Measurements from ENCODE around the gene HACD2. TPM values are rescaled to one million over a fixed set of nuclear protein-coding genes. Genes with fewer than 3 reads are reported as not detected.

The HACD2 gene
- total and polyA plus RNA-seq, 2 donors, result 15.0 to 38.3 TPM

- DNase-seq (ENCODE audit: extremely low spot score), result no peak
- H3K36me3 ChIP-seq (ENCODE audit: insufficient read depth), result no peaks in the 10 kb centered on the region
- no peak overlapping the region for H3K27ac ChIP-seq (ENCODE audit: low read depth)
- no peak overlapping the region for H3K4me3 ChIP-seq (ENCODE audit: low read depth, low read length)
- H3K4me1 ChIP-seq (ENCODE audit: insufficient read depth), result no peaks in the 10 kb centered on the region
- 36% methylated on average over 8 of the region's 8 CpGs for WGBS
Measured at GRCh38 chr3:123459862-123460261, 125.0 kb downstream of the HACD2 start.

- H3K36me3 ChIP-seq (ENCODE audit: insufficient read depth), result no peaks in the 10 kb centered on the region
- no peak overlapping the region for H3K27ac ChIP-seq (ENCODE audit: low read depth)
- no peaks in the 10 kb centered on the region for H3K4me1 ChIP-seq (ENCODE audit: insufficient read depth)
- no peak for DNase-seq (ENCODE audit: extremely low spot score)
- no peak overlapping the region for H3K4me3 ChIP-seq (ENCODE audit: low read depth, low read length)
- 80% methylated on average over 5 of the region's 5 CpGs for WGBS
Measured at GRCh38 chr3:123458255-123458654, 126.6 kb downstream of the HACD2 start.

GRCh38 chr3:123457841-123458240 lies 127.0 kb downstream of the HACD2 start:
- Histone ChIP-seq H3K4me1 (ENCODE audit: insufficient read depth) (no peaks in the 10 kb centered on the region), H3K4me3 (ENCODE audit: low read depth, low read length) (no peak overlapping the region), H3K36me3 (ENCODE audit: insufficient read depth) (no peaks in the 10 kb centered on the region), H3K27ac (ENCODE audit: low read depth) (no peak overlapping the region)
- WGBS, result 96% methylated on average over 1 of the region's 1 CpG
- DNase-seq (ENCODE audit: extremely low spot score), result no peak

DNA sequence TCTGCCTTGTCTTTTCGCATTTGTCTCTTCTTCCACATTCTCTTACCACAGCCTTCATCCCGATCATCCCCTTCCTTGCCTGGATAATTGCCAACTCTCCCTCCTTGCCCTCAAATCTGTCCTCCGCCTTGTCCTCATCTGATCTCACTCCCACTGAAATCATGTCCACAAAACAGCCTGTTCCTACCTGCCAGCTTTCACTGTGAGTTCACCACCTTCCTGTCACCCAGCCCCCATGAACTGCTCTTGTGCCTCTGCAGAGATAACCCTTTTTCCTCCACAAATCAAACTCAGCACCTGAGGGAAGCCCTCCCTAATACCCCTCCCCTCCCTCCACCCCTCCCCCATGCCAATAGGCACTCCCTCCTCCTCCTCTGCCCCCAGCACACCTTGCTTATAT lies 131.2 kb downstream of the HACD2 start:
- WGBS, result 40% methylated on average over 3 of the region's 3 CpGs
- Histone ChIP-seq H3K36me3 (ENCODE audit: insufficient read depth) (no peaks in the 10 kb centered on the region), H3K4me1 (ENCODE audit: insufficient read depth) (no peaks in the 10 kb centered on the region), H3K4me3 (ENCODE audit: low read depth, low read length) (no peak overlapping the region), H3K27ac (ENCODE audit: low read depth) (no peak overlapping the region)
- DNase-seq (ENCODE audit: extremely low spot score), result no peak

- DNase-seq (ENCODE audit: extremely low spot score), result no peak
- H3K4me1 ChIP-seq (ENCODE audit: insufficient read depth), result no peaks in the 10 kb centered on the region
- WGBS, result 61% methylated on average over 4 of the region's 4 CpGs
- H3K36me3 ChIP-seq (ENCODE audit: insufficient read depth), result no peaks in the 10 kb centered on the region
- no peak overlapping the region for H3K4me3 ChIP-seq (ENCODE audit: low read depth, low read length)
- H3K27ac ChIP-seq (ENCODE audit: low read depth), result no peak overlapping the region
Measured at GRCh38 chr3:123451186-123451585, 133.7 kb downstream of the HACD2 start.

DNA sequence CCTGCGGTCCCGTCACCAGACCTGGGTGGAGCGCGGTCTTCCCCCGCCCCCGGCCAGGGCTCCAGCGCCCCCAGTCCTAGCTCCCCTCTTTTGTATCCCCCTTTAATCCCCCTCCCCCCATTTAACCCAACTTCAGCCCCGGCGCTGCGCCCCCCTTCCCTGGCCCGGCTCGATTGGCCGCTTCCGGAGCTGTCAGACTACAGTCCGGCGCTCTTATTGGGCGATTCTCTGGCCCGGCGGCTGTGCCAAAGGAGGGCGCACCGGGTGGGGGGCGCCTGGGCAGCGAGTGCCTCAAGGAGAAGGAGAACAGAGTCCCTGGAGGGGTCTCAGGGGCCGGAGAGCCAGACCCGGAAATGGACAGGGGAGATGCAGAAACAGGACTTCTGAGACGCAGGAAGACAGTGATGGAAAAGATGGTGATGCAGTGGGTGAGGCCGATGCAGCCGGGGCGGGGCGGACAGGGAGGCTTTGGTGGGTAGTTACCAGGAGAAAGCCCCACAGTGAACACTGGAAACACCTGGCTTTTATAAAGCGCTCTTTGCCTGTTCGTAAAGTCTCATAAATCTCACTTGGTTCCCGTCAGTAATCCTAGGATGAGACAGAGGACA lies 134.8 kb downstream of the HACD2 start:
- H3K27ac ChIP-seq (ENCODE audit: low read depth), result peak overlapping the region; percentile 56
- DNase-seq (ENCODE audit: extremely low spot score), result no peak
- WGBS, result 4% methylated on average over 33 of the region's 33 CpGs
- H3K4me1 ChIP-seq (ENCODE audit: insufficient read depth), result no peaks in the 10 kb centered on the region
- H3K36me3 ChIP-seq (ENCODE audit: insufficient read depth), result no peaks in the 10 kb centered on the region
- H3K4me3 ChIP-seq (ENCODE audit: low read depth, low read length), result peak overlapping the region; percentile 77

- Histone ChIP-seq H3K4me1 (ENCODE audit: insufficient read depth) (no peaks in the 10 kb centered on the region), H3K36me3 (ENCODE audit: insufficient read depth) (no peaks in the 10 kb centered on the region), H3K27ac (ENCODE audit: low read depth) (peak overlapping the region; percentile 83), H3K4me3 (ENCODE audit: low read depth, low read length) (peak overlapping the region; percentile 77)
- no peak for DNase-seq (ENCODE audit: extremely low spot score)
- under 1% methylated on average over 113 of the region's 114 CpGs for WGBS
Measured at GRCh38 chr3:123449102-123449996, 135.5 kb downstream of the HACD2 start.

DNA sequence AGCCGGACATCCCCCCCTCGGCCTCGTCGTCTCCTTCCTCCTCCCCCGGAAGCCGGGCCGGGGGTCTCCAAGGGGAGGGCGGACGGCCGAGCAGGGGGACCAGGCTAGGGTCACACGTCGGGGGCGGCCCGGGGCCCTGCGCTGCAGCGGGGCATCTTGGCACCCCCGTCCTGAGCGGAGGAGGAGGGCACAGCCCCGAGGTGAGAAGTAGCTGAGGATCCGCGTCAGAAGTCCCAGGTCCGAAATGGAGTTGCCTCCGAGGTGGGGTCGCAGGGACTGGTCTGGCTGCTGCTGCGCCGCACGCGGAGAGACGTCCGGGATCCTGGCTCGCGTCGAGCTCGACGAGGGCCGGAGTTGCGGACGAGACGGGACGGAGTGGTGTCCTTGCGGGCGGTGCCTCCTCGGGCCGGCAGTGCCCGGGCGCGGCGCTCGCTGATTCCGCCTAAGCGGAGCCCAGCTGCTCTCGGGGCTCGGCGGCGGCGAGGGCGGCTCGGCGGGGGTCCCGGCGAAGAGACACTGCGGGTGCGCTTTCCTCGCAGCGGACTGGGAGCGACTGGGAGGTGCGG lies 136.2 kb downstream of the HACD2 start, which contains the start of gene ADCY5:
ADCY5 (minus strand) TSS at position 555 of the 566 bp plus-strand sequence; CDS start at position 10, 545 bp downstream.
- no peak for DNase-seq (ENCODE audit: extremely low spot score)
- Histone ChIP-seq H3K4me1 (ENCODE audit: insufficient read depth) (no peaks in the 10 kb centered on the region), H3K4me3 (ENCODE audit: low read depth, low read length) (peak within 1 kb of the TSS; percentile 77), H3K27ac (ENCODE audit: low read depth) (peak within 1 kb of the TSS; percentile 83), H3K36me3 (ENCODE audit: insufficient read depth) (no peaks in the 10 kb centered on the region)
- under 1% methylated on average over 67 of the region's 67 CpGs for WGBS

- Histone ChIP-seq H3K4me3 (ENCODE audit: low read depth, low read length) (peak overlapping the region; percentile 77), H3K27ac (ENCODE audit: low read depth) (no peak overlapping the region), H3K36me3 (ENCODE audit: insufficient read depth) (no peaks in the 10 kb centered on the region), H3K4me1 (ENCODE audit: insufficient read depth) (no peaks in the 10 kb centered on the region)
- WGBS, result 8% methylated on average over 109 of the region's 110 CpGs
- DNase-seq (ENCODE audit: extremely low spot score), result no peak
Measured at GRCh38 chr3:123447749-123448517, 136.9 kb downstream of the HACD2 start.

DNA sequence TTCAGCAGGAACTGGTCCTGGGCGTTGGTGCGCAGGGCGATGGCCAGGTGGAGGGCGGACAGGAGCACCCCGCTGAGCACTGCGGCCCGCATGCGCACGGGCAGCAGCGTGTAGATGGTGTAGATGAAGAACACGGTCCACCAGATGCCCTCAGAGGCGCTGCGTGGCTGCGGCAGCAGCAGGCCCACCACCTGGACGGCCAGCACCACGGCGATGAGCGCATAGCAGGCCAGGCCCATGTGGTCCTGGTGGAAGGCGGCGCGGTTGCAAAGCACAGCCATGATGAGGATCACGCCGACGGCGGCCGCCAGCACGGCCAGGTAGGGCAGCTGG lies 137.5 kb downstream of the HACD2 start:
- no peak for DNase-seq (ENCODE audit: extremely low spot score)
- H3K4me3 ChIP-seq (ENCODE audit: low read depth, low read length), result peak overlapping the region; percentile 77
- no peak overlapping the region for H3K27ac ChIP-seq (ENCODE audit: low read depth)
- no peaks in the 10 kb centered on the region for H3K36me3 ChIP-seq (ENCODE audit: insufficient read depth)
- H3K4me1 ChIP-seq (ENCODE audit: insufficient read depth), result no peaks in the 10 kb centered on the region
- WGBS, result 64% methylated on average over 27 of the region's 27 CpGs

DNA sequence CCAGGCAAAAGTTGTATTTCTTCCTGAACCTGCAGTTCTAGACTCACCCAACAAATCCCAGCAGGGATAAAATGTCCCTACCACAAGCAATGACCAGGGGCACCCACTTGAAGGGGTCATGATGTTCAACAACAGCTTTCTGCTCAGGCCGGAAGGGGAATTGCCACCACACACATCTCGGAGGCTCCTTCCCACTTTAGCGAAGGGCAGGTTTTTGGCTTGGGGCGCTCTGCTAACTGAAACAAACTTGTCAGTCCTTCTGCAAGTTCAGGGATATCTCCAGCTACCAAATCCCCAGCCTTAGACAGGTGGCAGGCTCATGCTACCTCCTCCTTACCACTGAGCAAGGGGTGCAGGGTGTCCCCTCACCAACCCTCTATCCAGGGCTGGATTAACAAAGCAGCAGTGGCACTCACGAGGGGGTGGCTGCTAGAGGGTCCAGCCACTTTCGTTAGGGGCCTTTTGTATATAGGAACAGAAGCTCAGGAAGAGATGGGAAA lies 138.2 kb downstream of the HACD2 start:
- H3K4me1 ChIP-seq (ENCODE audit: insufficient read depth), result no peaks in the 10 kb centered on the region
- H3K36me3 ChIP-seq (ENCODE audit: insufficient read depth), result no peaks in the 10 kb centered on the region
- DNase-seq (ENCODE audit: extremely low spot score), result no peak
- H3K27ac ChIP-seq (ENCODE audit: low read depth), result no peak overlapping the region
- 53% methylated on average over 6 of the region's 6 CpGs for WGBS
- H3K4me3 ChIP-seq (ENCODE audit: low read depth, low read length), result peak overlapping the region; percentile 77

- Histone ChIP-seq H3K4me1 (ENCODE audit: insufficient read depth) (no peaks in the 10 kb centered on the region), H3K4me3 (ENCODE audit: low read depth, low read length) (peak overlapping the region; percentile 77), H3K27ac (ENCODE audit: low read depth) (no peak overlapping the region), H3K36me3 (ENCODE audit: insufficient read depth) (no peaks in the 10 kb centered on the region)
- no peak for DNase-seq (ENCODE audit: extremely low spot score)
- WGBS, result 59% methylated on average over 2 of the region's 2 CpGs
Measured at GRCh38 chr3:123446210-123446609, 138.6 kb downstream of the HACD2 start.

DNA sequence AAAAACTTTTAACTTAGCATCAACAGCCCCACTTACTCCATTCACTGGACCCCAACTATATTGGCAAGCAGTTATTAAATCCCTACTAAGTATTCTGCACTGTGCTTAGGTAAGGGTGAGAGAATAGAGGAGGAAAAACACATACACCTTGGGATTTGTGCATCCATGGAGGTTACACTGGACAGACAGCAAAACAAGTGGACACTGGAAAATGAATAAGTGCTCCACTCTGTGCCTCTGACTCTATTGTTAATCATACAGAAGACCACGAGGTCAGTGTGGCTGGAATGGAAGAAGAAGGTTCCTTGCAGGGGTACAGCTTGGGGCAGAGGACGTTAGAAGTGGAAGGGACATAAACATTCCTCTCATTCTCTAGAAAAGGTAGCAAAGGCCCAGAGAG lies 139.2 kb downstream of the HACD2 start:
- Histone ChIP-seq H3K27ac (ENCODE audit: low read depth) (no peak overlapping the region), H3K4me3 (ENCODE audit: low read depth, low read length) (peak overlapping the region; percentile 77), H3K36me3 (ENCODE audit: insufficient read depth) (no peaks in the 10 kb centered on the region), H3K4me1 (ENCODE audit: insufficient read depth) (no peaks in the 10 kb centered on the region)
- DNase-seq (ENCODE audit: extremely low spot score), result no peak
- WGBS, result 42% methylated on average over 2 of the region's 2 CpGs

Data from urinary bladder (tissue), 4 donors.